Testis (tissue), 2 donors: ENCODE measurements around the gene KIF12.

Source experiments
- POLR2A ChIP-seq: fragments of 450-650 bp; IDR thresholded peaks from one replicate; pipeline ENCODE4 v1.6.1; 2017; ENCODE audit warnings: antibody characterized with exemption, mild to moderate bottlenecking, moderate library complexity
- TF ChIP-seq, protein P1 (sequence below), 3 experiments: fragments of 450-650 bp in 2 of 3; fragments of 200-600 bp in 1 of 3; sonication (generic) in 1 of 3; IDR thresholded peaks; one replicate each; pipeline ENCODE4 v1.5.1; 2016 to 2019; ENCODE audit warnings: antibody characterized with exemption in 3 of 3, mild to moderate bottlenecking in 2 of 3, moderate library complexity in 1 of 3

DNA sequence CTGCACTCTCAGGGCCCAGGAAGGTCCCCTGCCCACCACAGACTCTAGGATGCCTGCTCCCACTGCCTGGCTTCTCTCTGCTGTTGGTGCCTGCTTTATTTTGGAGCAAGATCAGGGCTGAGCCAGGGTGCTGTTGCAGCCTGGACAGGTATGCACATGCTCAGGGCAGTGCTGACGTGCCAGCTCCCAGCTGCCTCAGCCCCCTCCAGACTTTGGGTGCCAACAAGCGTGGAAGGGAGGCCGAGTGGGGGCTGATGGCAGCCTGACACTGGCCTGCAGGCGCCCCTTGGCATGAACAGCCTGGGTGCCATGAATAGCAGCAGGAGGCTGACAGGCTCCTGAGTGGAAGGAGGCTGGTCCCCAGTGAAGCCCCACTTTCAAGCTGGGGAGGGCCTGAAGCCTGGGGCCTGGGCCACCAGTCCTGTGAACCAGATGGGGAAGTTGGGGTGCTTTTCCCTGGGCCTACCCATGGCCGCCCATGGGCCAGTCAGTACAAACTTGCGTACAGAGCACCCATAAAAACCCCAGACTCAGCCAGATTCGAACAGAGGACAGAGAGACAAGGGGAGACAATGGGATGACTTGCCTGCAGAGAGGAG is 27.8 kb downstream of the KIF12 start:
- TF ChIP-seq, protein P1, sequence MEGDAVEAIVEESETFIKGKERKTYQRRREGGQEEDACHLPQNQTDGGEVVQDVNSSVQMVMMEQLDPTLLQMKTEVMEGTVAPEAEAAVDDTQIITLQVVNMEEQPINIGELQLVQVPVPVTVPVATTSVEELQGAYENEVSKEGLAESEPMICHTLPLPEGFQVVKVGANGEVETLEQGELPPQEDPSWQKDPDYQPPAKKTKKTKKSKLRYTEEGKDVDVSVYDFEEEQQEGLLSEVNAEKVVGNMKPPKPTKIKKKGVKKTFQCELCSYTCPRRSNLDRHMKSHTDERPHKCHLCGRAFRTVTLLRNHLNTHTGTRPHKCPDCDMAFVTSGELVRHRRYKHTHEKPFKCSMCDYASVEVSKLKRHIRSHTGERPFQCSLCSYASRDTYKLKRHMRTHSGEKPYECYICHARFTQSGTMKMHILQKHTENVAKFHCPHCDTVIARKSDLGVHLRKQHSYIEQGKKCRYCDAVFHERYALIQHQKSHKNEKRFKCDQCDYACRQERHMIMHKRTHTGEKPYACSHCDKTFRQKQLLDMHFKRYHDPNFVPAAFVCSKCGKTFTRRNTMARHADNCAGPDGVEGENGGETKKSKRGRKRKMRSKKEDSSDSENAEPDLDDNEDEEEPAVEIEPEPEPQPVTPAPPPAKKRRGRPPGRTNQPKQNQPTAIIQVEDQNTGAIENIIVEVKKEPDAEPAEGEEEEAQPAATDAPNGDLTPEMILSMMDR (IDR thresholded peaks at IDR 0.05) = no peak
- TF ChIP-seq POLR2A = no peak
